ENCODE data around the gene FLG2.

The FLG2 gene

GRCh38 chr1:152388889-152389288, 29.1 kb upstream of the FLG2 start:
- DNase-seq (ENCODE audit: low read depth in 2 of 2) = no peak
- H3K4me3 ChIP-seq (replicated peaks in 1 of 2; ENCODE audit: low read depth in 2 of 2, low read length in 2 of 2) = no peak overlapping the region
- TF ChIP-seq CTCF (IDR thresholded peaks at IDR 0.05; ENCODE audit: low read depth, low read length) = no peak

GRCh38 chr1:152386940-152387339, 27.1 kb upstream of the FLG2 start:
- no peak overlapping the region for H3K4me3 ChIP-seq (replicated peaks in 1 of 2; ENCODE audit: low read depth in 2 of 2, low read length in 2 of 2)
- peak in 1 of 2 donors; percentile 2 for DNase-seq (ENCODE audit: low read depth in 2 of 2)
- TF ChIP-seq CTCF (IDR thresholded peaks at IDR 0.05; ENCODE audit: low read depth, low read length) = no peak

- H3K4me3 ChIP-seq (replicated peaks in 1 of 2; ENCODE audit: low read depth in 2 of 2, low read length in 2 of 2) = no peak overlapping the region
- no peak for TF ChIP-seq CTCF (IDR thresholded peaks at IDR 0.05; ENCODE audit: low read depth, low read length)
- no peak for DNase-seq (ENCODE audit: low read depth in 2 of 2)
Observed at GRCh38 chr1:152380932-152381331, 21.1 kb upstream of the FLG2 start.

GRCh38 chr1:152374451-152374850, 14.6 kb upstream of the FLG2 start:
- TF ChIP-seq CTCF (IDR thresholded peaks at IDR 0.05; ENCODE audit: low read depth, low read length) = no peak
- DNase-seq (ENCODE audit: low read depth in 2 of 2) = no peak
- H3K4me3 ChIP-seq (replicated peaks in 1 of 2; ENCODE audit: low read depth in 2 of 2, low read length in 2 of 2) = no peak overlapping the region

GRCh38 chr1:152372672-152373071, 12.9 kb upstream of the FLG2 start:
- DNase-seq (ENCODE audit: low read depth in 2 of 2) = no peak
- H3K4me3 ChIP-seq (replicated peaks in 1 of 2; ENCODE audit: low read depth in 2 of 2, low read length in 2 of 2) = no peak overlapping the region
- TF ChIP-seq CTCF (IDR thresholded peaks at IDR 0.05; ENCODE audit: low read depth, low read length) = no peak

GRCh38 chr1:152367436-152367835, 7.6 kb upstream of the FLG2 start:
- DNase-seq (ENCODE audit: low read depth in 2 of 2) = no peak
- H3K4me3 ChIP-seq (replicated peaks in 1 of 2; ENCODE audit: low read depth in 2 of 2, low read length in 2 of 2) = no peak overlapping the region
- TF ChIP-seq CTCF (IDR thresholded peaks at IDR 0.05; ENCODE audit: low read depth, low read length) = no peak

GRCh38 chr1:152356736-152357135, 3.1 kb downstream of the FLG2 start:
- H3K4me3 ChIP-seq (replicated peaks in 1 of 2; ENCODE audit: low read depth in 2 of 2, low read length in 2 of 2) = no peak overlapping the region
- no peak for DNase-seq (ENCODE audit: low read depth in 2 of 2)
- no peak for TF ChIP-seq CTCF (IDR thresholded peaks at IDR 0.05; ENCODE audit: low read depth, low read length)

Data from cardiac fibroblast (primary cell).